ENCODE measurements around the gene MAPK13. TPM values are rescaled to one million over a fixed set of nuclear protein-coding genes. Genes with fewer than 3 reads are reported as not detected.

MAPK13 gene
- total RNA-seq, 2 donors from 2014 or later = 14.6 to 16.0 TPM

DNA sequence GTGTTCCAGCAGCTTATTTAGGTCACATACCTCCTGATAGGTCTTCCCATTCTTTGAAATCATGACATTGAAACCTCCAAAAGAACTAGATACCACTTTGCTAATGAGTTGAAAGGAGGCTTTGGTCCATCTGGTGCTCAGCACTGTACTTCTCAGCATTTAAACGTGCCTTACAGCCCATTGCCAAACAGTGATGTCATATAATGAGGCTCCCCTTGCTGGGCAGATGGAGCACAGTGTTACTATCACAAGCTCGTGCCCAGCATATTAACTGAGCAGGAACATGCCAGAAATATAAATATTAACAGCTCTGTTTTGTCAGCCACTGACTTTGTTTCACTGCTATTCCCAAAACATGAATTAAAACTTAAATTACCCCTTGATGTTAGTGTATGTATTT, 25.5 kb upstream of the MAPK13 start:
- Histone ChIP-seq H3K27me3 (ENCODE audit: control insufficient read depth, insufficient read depth, low read length, poor library complexity, severe bottlenecking) (no peaks in the 10 kb centered on the region), H3K4me3 (ENCODE audit: low read length) (no peak overlapping the region), H3K36me3 (ENCODE audit: control insufficient read depth, insufficient read depth, low read length) (peaks cover 58% of the 10 kb centered on the region), H3K27ac (ENCODE audit: low read depth, low read length) (no peak overlapping the region), H3K9ac (ENCODE audit: extremely low read depth, low read length, poor library complexity, severe bottlenecking) (no peak overlapping the region), H3K4me1 (ENCODE audit: control insufficient read depth, insufficient read depth, low read length) (no peaks in the 10 kb centered on the region), H3K9me3 (ENCODE audit: control insufficient read depth, low read length) (no peaks in the 10 kb centered on the region)
- no peak for TF ChIP-seq CTCF (conservative IDR thresholded peaks at IDR 0.05)
- Mint-ChIP-seq H3K27ac (no peak overlapping the region), H3K9me3 (no peaks in the 10 kb centered on the region), H3K4me1 (peaks cover 5% of the 10 kb centered on the region), H3K4me3 (no peak overlapping the region), H3K36me3 (ENCODE audit: low read depth) (peaks cover 32% of the 10 kb centered on the region), H3K27me3 (ENCODE audit: insufficient read depth) (no peaks in the 10 kb centered on the region)
- DNase-seq = no peak
- 70 to 88% methylated on average over 1 to 2 of the region's 2 CpGs for WGBS, 2 experiments (ENCODE audit: insufficient coverage in 1 of 2, insufficient read length in 1 of 2)

GRCh38 chr6:36109092-36109491, 21.2 kb upstream of the MAPK13 start:
- Mint-ChIP-seq H3K4me1 (no peaks in the 10 kb centered on the region), H3K36me3 (ENCODE audit: low read depth) (peaks cover 33% of the 10 kb centered on the region)
- no peak for DNase-seq

GRCh38 chr6:36110050-36110449, 20.3 kb upstream of the MAPK13 start:
- Histone ChIP-seq H3K27ac (ENCODE audit: low read depth, low read length) (no peak overlapping the region), H3K4me1 (ENCODE audit: control insufficient read depth, insufficient read depth, low read length) (no peaks in the 10 kb centered on the region), H3K9ac (ENCODE audit: extremely low read depth, low read length, poor library complexity, severe bottlenecking) (no peak overlapping the region), H3K27me3 (ENCODE audit: control insufficient read depth, insufficient read depth, low read length, poor library complexity, severe bottlenecking) (no peaks in the 10 kb centered on the region), H3K4me3 (ENCODE audit: low read length) (no peak overlapping the region), H3K36me3 (ENCODE audit: control insufficient read depth, insufficient read depth, low read length) (peaks cover 59% of the 10 kb centered on the region), H3K9me3 (ENCODE audit: control insufficient read depth, low read length) (no peaks in the 10 kb centered on the region)
- Mint-ChIP-seq H3K27ac (no peak overlapping the region), H3K4me3 (no peak overlapping the region), H3K27me3 (ENCODE audit: insufficient read depth) (no peaks in the 10 kb centered on the region), H3K9me3 (no peaks in the 10 kb centered on the region), H3K4me1 (no peaks in the 10 kb centered on the region), H3K36me3 (ENCODE audit: low read depth) (peaks cover 32% of the 10 kb centered on the region)
- no peak for DNase-seq
- 81% methylated on average over 3 of the region's 3 CpGs; no CpG with 5 or more reads in 1 of the 2 experiments for WGBS, 2 experiments (ENCODE audit: insufficient coverage in 1 of 2, insufficient read length in 1 of 2)
- TF ChIP-seq CTCF (conservative IDR thresholded peaks at IDR 0.05) = no peak

More at GRCh38 chr6:36109092-36109491, 21.2 kb upstream of the MAPK13 start:
- no peaks in the 10 kb centered on the region for H3K27me3 ChIP-seq (ENCODE audit: control insufficient read depth, insufficient read depth, low read length, poor library complexity, severe bottlenecking)
- Mint-ChIP-seq H3K4me3 (no peak overlapping the region), H3K27me3 (ENCODE audit: insufficient read depth) (no peaks in the 10 kb centered on the region), H3K9me3 (no peaks in the 10 kb centered on the region), H3K27ac (no peak overlapping the region)
- no peak overlapping the region for H3K4me3 ChIP-seq (ENCODE audit: low read length)
- no peaks in the 10 kb centered on the region for H3K4me1 ChIP-seq (ENCODE audit: control insufficient read depth, insufficient read depth, low read length)
- H3K27ac ChIP-seq (ENCODE audit: low read depth, low read length) = no peak overlapping the region
- 92 to 95% methylated on average over 6 to 7 of the region's 7 CpGs for WGBS, 2 experiments (ENCODE audit: insufficient coverage in 1 of 2, insufficient read length in 1 of 2)
- no peak overlapping the region for H3K9ac ChIP-seq (ENCODE audit: extremely low read depth, low read length, poor library complexity, severe bottlenecking)
- peaks cover 59% of the 10 kb centered on the region for H3K36me3 ChIP-seq (ENCODE audit: control insufficient read depth, insufficient read depth, low read length)
- H3K9me3 ChIP-seq (ENCODE audit: control insufficient read depth, low read length) = no peaks in the 10 kb centered on the region
- TF ChIP-seq CTCF (conservative IDR thresholded peaks at IDR 0.05) = no peak

Measured in endodermal cell (in vitro differentiated cells).